Pancreas (tissue), 10 donors: ENCODE measurements around the gene PXT1. TPM values are rescaled to one million over a fixed set of nuclear protein-coding genes. Genes with fewer than 3 reads are reported as not detected.
"Not testable (repeated sequence)": the region's sequence is repeated elsewhere in the genome, so short reads cannot be mapped to it uniquely, and the experiment has no call there.

Experiments
- ATAC-seq, 4 donors: fragments of 200-7000 bp; cut with Tn5 transposase; one replicate each; pipeline versions ENCODE4 v1.8.0 to v1.9.1; 2020; ENCODE audit warnings: mild to moderate bottlenecking in 4 of 4, moderate library complexity in 4 of 4
- DNase-seq, 6 donors: peaks; one replicate each; pipeline ENCODE4 v3.0.0-alpha.2; 2020
- FAIRE-seq: peaks from 2 replicates; lab custom pipeline; 2012; peaks lifted over from hg19 to GRCh38; lab: Jason Lieb, UNC
- H3K27ac ChIP-seq, 4 donors: fragments of 200-600 bp; sonication (generic); 1 replicate in 3 of 4; 2 replicates in 1 of 4; pipeline versions ENCODE4 v1.5.0 to v1.8.0; 2020
- H3K27me3 ChIP-seq, 4 donors: fragments of 200-600 bp; one replicate each; pipeline ENCODE4 v1.8.0; 2021
- H3K36me3 ChIP-seq, 3 donors: fragments of 200-600 bp; sonication (generic) in 1 of 3; one replicate each; pipeline versions ENCODE4 v1.5.0 to v1.8.0; 2020 to 2021
- H3K4me1 ChIP-seq, 3 donors: fragments of 200-600 bp; one replicate each; pipeline ENCODE4 v1.8.0; 2021
- H3K4me3 ChIP-seq, 4 donors: fragments of 200-600 bp; sonication (generic) in 2 of 4; one replicate each; pipeline versions ENCODE4 v1.5.0 to v1.8.0; 2020 to 2021
- H3K9me3 ChIP-seq, 4 donors: fragments of 200-600 bp; one replicate each; pipeline ENCODE4 v1.8.0; 2021
- WGBS, 2 donors: extraction: QIAGEN DNeasy Blood & Tissue Kit; methylation state at CpG; one replicate each; pipeline ENCODE4 v1.1.7; 2013; 5-methylcytosine and 5-hydroxymethylcytosine counted together
- intact Hi-C, 3 donors: fragments of 100-400 bp; cut with DNase I; formaldehyde crosslinking; loops; one replicate each; pipeline versions ENCODE4 v1.11.1 to v1.14.2; 2022
- polyA plus RNA-seq, 2 donors: library from polyadenylated mRNA; stranded (reverse); fragments of 200-250 nt; gene quantifications; one replicate each; pipeline ENCODE4 v1.2.3, GENCODE V29; 2013
- total RNA-seq, 6 donors: library from RNA; stranded (reverse); fragmentation: NEBNext Ultra II Directional in 4 of 6; extraction: Animal tissue kit (Norgen Biotek cat#: 25700) in 4 of 6; gene quantifications; one replicate each; pipeline versions ENCODE4 v1.2.1 to v1.2.4, GENCODE V29; 2021 to 2023
- TF ChIP-seq, protein P1 (sequence below), 4 donors: fragments of 200-600 bp; sonication (generic) in 3 of 4; IDR thresholded peaks; one replicate each; pipeline versions ENCODE4 v1.5.0 to v1.8.0; 2021; ENCODE audit warnings: antibody characterized with exemption in 4 of 4
- donor health status: healthy with polysubstance abuse.
- donor health status: DM: no; HTN: no; CAD: no; lungs with moderate emphysema.
- donor health status: DM: no; HTN: no; CAD: no.
- donor health status: control.
- donor health status: control.
- donor health status: Bipolar disorder and iron deficiency.
- donor health status: DM: yes; HTN: yes; CAD: no.
- donor health status: DM: no; HTN: no; CAD: no.
- donor health status: DM: no; HTN: no; CAD: no.
- donor health status: DM: yes; HTN: yes; CAD: no.

The PXT1 gene
- total and polyA plus RNA-seq, 8 donors, result not detected

DNA sequence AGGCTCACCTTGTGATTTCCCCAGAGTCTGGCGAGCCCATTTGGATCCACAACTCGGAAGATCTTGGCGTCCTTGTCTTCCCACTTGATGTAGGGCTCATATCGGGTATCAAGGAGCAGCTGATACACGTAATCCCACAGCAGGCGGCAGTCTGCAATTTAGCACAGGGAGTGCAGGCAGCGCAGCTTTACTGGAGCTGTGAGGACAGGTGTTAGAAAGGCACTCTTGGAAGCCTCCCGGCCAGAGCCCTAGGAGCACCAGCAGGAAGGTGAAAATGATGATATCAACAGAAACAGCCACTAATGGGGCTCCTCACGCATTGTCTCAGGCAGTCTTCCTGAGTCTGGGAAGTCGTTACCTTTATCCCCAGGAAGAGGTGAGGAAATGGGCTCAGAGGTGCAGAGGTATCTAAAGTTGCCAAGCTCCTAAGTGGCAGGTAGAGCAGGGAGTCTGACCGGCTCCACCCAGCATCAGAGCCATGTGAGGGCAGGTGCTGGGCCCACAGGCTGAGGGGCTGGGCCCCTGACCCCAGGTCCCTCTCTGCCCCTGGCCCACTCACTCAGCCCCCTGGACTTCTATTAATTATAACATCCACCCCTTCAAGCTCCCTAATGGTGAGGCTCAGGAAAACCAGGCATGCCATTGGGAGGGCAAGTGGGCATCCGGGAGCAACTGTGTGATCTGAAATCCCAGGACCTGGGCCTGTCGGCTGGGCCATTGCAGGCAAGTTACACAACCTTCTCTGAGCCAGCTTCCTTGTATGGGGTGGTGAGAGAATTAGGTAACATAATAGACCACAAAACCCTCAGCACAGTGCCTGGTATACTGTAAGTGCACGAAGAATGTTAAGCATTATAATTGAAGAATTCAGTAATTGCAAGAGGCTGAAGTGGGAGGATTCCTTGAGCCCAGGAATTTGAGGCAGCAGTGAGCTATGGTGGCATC lies 73.5 kb downstream of the PXT1 start:
- no peak for ATAC-seq
- Histone ChIP-seq H3K36me3 (no peaks in the 10 kb centered on the region), H3K4me1 (peaks cover 0 to 11% (median 0%) of the 10 kb centered on the region in 3 donors), H3K27ac (no peak overlapping the region), H3K4me3 (no peak overlapping the region), H3K9me3 (no peaks in the 10 kb centered on the region), H3K27me3 (no peaks in the 10 kb centered on the region)
- WGBS, 2 donors, result 85% methylated on average over 14 of the region's 14 CpGs
- intact Hi-C loops, result loop anchor here in 2 of 3 donors (5.0 to 10.0 kb wide), 2 partner anchors 64 to 77 kb away; no protein-coding TSS in a partner anchor
- TF ChIP-seq, protein P1, sequence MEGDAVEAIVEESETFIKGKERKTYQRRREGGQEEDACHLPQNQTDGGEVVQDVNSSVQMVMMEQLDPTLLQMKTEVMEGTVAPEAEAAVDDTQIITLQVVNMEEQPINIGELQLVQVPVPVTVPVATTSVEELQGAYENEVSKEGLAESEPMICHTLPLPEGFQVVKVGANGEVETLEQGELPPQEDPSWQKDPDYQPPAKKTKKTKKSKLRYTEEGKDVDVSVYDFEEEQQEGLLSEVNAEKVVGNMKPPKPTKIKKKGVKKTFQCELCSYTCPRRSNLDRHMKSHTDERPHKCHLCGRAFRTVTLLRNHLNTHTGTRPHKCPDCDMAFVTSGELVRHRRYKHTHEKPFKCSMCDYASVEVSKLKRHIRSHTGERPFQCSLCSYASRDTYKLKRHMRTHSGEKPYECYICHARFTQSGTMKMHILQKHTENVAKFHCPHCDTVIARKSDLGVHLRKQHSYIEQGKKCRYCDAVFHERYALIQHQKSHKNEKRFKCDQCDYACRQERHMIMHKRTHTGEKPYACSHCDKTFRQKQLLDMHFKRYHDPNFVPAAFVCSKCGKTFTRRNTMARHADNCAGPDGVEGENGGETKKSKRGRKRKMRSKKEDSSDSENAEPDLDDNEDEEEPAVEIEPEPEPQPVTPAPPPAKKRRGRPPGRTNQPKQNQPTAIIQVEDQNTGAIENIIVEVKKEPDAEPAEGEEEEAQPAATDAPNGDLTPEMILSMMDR (IDR thresholded peaks at IDR 0.05), result no peak
- no peak for DNase-seq
- FAIRE-seq, result no peak

DNA sequence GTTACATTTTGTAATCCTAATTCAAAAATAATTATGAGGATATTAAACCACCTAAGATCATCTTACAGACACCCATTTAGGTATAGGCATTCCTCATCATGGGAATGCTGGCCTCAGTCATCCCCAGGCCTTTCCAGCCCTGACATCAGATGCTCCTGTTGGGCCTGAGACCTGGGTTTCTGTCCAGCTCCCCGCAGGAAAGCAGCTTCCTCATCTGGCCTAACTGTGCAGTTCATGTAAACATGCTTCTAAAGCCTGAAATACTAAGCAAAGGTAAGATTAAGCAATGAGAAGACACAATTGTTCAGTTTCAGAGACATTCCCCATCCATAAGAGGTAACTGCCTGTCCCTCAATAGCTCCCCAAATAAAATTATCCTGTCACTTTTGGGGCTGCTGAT lies 74.2 kb downstream of the PXT1 start:
- intact Hi-C loops, result loop anchor here in 2 of 3 donors (5.0 to 10.0 kb wide), 2 partner anchors 64 to 76 kb away; no protein-coding TSS in a partner anchor
- TF ChIP-seq, protein P1 (IDR thresholded peaks at IDR 0.05), result no peak
- no peak overlapping the region for H3K4me3 ChIP-seq
- WGBS, 2 donors, result 81 to 83% methylated on average over 1 of the region's 1 CpG
- peaks cover 0 to 11% (median 0%) of the 10 kb centered on the region in 3 donors for H3K4me1 ChIP-seq
- ATAC-seq (no peak), FAIRE-seq (no peak), DNase-seq (no peak)
- no peaks in the 10 kb centered on the region for H3K36me3 ChIP-seq
- no peak overlapping the region for H3K27ac ChIP-seq
- no peaks in the 10 kb centered on the region for H3K27me3 ChIP-seq
- no peaks in the 10 kb centered on the region for H3K9me3 ChIP-seq

DNA sequence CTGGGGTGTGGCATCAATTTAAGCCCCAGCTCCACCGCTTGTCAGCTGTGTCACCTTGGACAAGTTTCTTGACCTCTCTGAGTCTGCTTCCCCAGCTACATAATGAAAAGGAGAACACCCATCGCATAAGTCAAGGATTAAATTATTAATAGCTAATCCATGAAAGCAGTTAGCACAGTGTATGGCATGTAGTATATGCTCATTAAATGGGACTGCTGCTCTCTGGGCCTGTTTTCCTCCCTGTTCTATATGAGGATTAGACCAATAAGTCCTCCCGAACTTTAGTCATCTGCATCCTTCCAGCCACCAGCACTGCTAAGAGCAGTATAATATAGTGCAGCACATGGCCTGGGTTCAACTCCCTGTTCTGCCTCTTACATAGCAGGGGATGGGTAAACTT lies 74.9 kb downstream of the PXT1 start:
- intact Hi-C loops, result loop anchor here in 2 of 3 donors (5.0 to 10.0 kb wide), 2 partner anchors 63 to 75 kb away; no protein-coding TSS in a partner anchor
- FAIRE-seq, result no peak
- no peak for DNase-seq
- Histone ChIP-seq H3K4me1 (peaks cover 0 to 11% (median 0%) of the 10 kb centered on the region in 3 donors), H3K9me3 (no peaks in the 10 kb centered on the region), H3K4me3 (no peak overlapping the region), H3K27me3 (no peaks in the 10 kb centered on the region), H3K36me3 (no peaks in the 10 kb centered on the region), H3K27ac (no peak overlapping the region)
- 88 to 89% methylated on average over 3 of the region's 3 CpGs for WGBS, 2 donors
- no peak for ATAC-seq
- TF ChIP-seq, protein P1 (IDR thresholded peaks at IDR 0.05), result no peak

DNA sequence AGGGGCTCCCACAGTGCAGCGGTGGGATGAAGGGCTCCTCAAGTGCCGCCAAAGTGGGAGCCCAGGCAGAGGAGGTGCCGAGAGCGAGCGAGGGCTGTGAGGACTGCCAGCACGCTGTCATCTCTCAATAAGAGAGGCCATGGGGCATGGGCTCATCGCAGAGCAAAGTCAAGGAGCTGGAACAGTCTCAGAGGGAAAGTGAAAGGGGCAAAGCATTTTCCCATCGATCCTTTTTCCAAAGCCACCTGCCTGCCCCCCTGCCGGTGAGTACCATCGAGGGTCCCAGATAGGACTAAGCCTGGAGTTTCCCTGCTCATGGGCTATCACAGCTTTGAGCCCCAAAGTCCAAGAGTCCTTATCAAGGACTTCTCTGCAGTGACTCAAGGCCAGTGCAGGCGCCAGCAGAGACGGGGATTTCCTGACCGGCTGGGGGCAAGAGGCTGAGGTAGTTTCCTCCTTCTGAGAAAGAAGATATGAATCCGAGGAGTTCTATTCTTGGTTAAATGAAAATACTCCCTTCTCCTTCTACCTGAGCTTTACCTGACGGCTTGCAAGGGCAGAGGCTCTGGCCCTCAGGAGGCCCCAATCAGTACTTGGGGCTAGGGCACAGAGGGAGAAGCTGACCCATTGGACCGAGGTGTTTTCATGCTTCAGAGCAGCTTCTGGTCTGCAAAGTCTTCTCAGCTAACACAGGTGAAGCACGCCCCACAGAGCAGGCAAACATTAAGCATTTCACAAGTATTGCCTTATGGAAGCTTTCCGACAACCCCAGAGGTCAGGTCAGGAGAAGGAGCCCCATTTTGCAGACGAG lies 77.8 kb downstream of the PXT1 start:
- ATAC-seq, result peak in 3 of 4 donors; percentile 64 to 85 (median 85)

DNA sequence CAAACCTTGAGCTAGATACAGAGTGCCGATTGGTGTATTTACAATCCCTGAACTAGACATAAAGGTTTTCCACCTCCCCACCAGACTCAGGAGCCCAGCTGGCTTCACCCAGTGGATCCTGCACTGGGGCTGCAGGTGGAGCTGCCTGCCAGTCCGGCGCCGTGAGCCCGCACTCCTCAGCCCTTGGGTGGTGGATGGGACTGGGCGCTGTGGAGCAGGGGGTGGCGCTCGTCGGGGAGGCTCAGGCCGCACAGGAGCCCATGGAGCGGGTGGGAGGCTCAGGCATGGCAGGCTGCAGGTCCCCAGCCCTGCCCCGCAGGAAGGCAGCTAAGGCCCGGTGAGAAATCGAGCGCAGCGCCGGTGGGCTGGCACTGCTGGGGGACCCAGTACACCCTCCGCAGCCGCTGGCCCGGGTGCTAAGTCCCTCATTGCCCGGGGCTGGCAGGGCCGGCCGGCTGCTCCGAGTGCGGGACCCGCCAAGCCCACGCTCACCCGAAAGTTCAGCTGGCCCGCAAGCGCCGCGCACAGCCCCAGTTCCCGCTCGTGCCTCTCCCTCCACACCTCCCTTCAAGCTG lies 78.5 kb downstream of the PXT1 start:
- H3K36me3 ChIP-seq, H3K27me3 ChIP-seq, ATAC-seq, H3K9me3 ChIP-seq, FAIRE-seq, DNase-seq, H3K4me3 ChIP-seq: not testable (repeated sequence)
- intact Hi-C loops, result loop anchor here in 2 of 3 donors (5.0 to 10.0 kb wide), 2 partner anchors 59 to 62 kb away; no protein-coding TSS in a partner anchor
- Histone ChIP-seq H3K27ac (peak overlapping the region in 2 of 4 donors; percentile 53 to 76), H3K4me1 (peaks cover 0 to 22% (median 0%) of the 10 kb centered on the region in 3 donors)
- 94 to 95% methylated on average over 30 to 33 of the region's 34 CpGs for WGBS, 2 donors

More for the DNA sequence above, 77.8 kb downstream of the PXT1 start:
- H3K4me3 ChIP-seq, result no peak overlapping the region
- H3K9me3 ChIP-seq, result no peaks in the 10 kb centered on the region
- 58 to 60% methylated on average over 14 to 19 of the region's 19 CpGs for WGBS, 2 donors
- no peaks in the 10 kb centered on the region for H3K36me3 ChIP-seq
- no peaks in the 10 kb centered on the region for H3K27me3 ChIP-seq
- intact Hi-C loops, result loop anchor here in 2 of 3 donors (5.0 to 10.0 kb wide), 3 partner anchors 60 to 73 kb away; no protein-coding TSS in a partner anchor
- peak overlapping the region in 2 of 4 donors; percentile 53 to 76 for H3K27ac ChIP-seq
- H3K4me1 ChIP-seq, result peaks cover 0 to 15% (median 0%) of the 10 kb centered on the region in 3 donors
- DNase-seq, result peak in 2 of 6 donors; percentile 30 to 79
- FAIRE-seq, result no peak
- TF ChIP-seq, protein P1 (IDR thresholded peaks at IDR 0.05), result no peak

DNA sequence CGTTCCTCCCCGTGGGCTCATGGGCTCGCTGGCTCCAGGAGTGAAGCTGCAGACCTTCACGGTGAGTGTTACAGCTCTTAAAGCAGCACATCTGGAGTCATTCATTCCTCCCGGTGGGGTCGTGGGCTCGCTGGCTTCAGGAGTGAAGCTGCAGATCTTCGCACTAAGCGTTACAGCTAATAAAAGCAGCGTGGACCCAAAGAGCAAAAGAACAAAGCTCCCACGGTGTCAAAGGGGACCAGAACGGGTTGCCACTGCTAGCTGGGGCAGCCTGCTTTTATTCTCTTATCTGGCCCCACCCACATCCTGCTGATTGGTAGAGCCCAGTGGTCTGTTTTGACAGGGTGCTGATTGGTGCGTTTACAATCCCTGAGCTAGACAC lies 79.3 kb downstream of the PXT1 start:
- H3K36me3 ChIP-seq, H3K4me3 ChIP-seq, H3K27me3 ChIP-seq, ATAC-seq, FAIRE-seq, H3K27ac ChIP-seq, DNase-seq, H3K9me3 ChIP-seq: not testable (repeated sequence)
- peaks cover 0 to 30% (median 0%) of the 10 kb centered on the region in 3 donors for H3K4me1 ChIP-seq
- intact Hi-C loops, result loop anchor here in 2 of 3 donors (5.0 to 10.0 kb wide), 2 partner anchors 59 to 61 kb away; no protein-coding TSS in a partner anchor
- 91 to 94% methylated on average over 12 of the region's 13 CpGs for WGBS, 2 donors
